Measurements from ENCODE around the gene GNAS-AS1.

DNA sequence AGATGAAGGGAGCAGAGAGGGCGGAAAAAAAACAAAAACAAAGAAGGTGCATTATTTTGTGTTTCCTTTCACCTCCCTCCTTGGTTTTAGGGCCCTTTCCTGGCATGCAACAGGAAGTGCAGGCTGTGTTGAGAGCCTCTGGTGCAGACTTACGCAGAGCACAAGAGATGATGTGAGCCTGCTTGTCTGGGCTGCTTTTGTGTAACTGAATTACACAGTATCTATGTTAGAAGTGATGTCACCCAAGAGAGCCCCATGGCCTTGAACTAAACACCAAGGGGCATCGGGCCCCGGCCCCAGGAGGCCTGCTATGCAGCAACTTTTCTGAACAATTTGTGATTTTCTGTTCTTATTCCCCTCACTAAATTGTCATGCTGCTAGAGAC, 27.3 kb upstream of the GNAS-AS1 start:
- TF ChIP-seq, protein P1, sequence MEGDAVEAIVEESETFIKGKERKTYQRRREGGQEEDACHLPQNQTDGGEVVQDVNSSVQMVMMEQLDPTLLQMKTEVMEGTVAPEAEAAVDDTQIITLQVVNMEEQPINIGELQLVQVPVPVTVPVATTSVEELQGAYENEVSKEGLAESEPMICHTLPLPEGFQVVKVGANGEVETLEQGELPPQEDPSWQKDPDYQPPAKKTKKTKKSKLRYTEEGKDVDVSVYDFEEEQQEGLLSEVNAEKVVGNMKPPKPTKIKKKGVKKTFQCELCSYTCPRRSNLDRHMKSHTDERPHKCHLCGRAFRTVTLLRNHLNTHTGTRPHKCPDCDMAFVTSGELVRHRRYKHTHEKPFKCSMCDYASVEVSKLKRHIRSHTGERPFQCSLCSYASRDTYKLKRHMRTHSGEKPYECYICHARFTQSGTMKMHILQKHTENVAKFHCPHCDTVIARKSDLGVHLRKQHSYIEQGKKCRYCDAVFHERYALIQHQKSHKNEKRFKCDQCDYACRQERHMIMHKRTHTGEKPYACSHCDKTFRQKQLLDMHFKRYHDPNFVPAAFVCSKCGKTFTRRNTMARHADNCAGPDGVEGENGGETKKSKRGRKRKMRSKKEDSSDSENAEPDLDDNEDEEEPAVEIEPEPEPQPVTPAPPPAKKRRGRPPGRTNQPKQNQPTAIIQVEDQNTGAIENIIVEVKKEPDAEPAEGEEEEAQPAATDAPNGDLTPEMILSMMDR (IDR thresholded peaks at IDR 0.05; ENCODE audit: insufficient read depth, low read length): no peak
- no peak for TF ChIP-seq POLR2AphosphoS5 (IDR thresholded peaks at IDR 0.05; ENCODE audit: low read depth)
- TF ChIP-seq REST (IDR thresholded peaks at IDR 0.05; ENCODE audit: insufficient replicate concordance, low read depth): no peak
- TF ChIP-seq GABPA (IDR thresholded peaks at IDR 0.05; ENCODE audit: low read depth): no peak
- TF ChIP-seq SPI1 (IDR thresholded peaks at IDR 0.05; ENCODE audit: borderline replicate concordance, low read depth): no peak
